PFSK-1 (cell line): ENCODE measurements around the gene KNL1.

ENCODE experiments used
- FOXP2 ChIP-seq: optimal IDR thresholded peaks from 2 replicates; pipeline ENCODE3; 2011; ENCODE audit warnings: borderline replicate concordance, control low read depth, inconsistent platforms; ENCODE audit not compliant: insufficient read depth; ENCODE audit errors: extremely low read length, extremely low read depth
- POLR2AphosphoS5 ChIP-seq: IDR thresholded peaks from 2 replicates; pipeline ENCODE4 v1.6.1; 2012; ENCODE audit warnings: low read depth, mild to moderate bottlenecking, control low read depth, low read length, moderate library complexity
- SIN3A ChIP-seq: IDR thresholded peaks from 2 replicates; pipeline ENCODE4 v1.6.1; 2012; ENCODE audit warnings: mild to moderate bottlenecking, low read length, moderate library complexity, borderline replicate concordance; ENCODE audit not compliant: insufficient read depth
- TAF1 ChIP-seq: IDR thresholded peaks from 2 replicates; pipeline ENCODE4 v1.6.1; 2012; ENCODE audit warnings: low read length, control low read depth, borderline replicate concordance; ENCODE audit not compliant: insufficient read depth
- TF ChIP-seq, protein P1 (sequence below), 2 experiments: IDR thresholded peaks; 2 replicates each; pipeline versions ENCODE4 v1.6.1 to v1.8.0; 2011 to 2012; ENCODE audit warnings: low read depth in 2 of 2, low read length in 2 of 2, control low read depth in 1 of 2, inconsistent platforms in 1 of 2, mild to moderate bottlenecking in 1 of 2, moderate library complexity in 1 of 2; ENCODE audit not compliant: insufficient read depth in 1 of 2

Gene KNL1

DNA sequence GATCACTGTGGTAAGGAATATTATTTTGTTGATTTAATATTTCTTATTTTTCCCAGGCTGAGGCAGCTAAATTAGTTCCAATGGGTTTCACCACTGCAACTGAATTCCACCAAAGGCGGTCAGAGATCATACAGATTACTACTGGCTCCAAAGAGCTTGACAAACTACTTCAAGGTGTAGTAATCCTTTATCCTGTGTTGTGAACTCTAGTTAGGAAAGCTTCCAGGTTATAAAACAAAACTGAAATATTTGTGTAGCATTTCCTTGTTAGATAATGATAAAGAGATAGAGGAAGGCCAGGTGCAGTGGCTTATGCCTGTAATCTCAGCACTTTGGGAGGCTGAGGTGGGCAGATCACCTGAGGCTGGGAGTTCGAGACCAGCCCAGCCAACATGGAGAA, 112.1 kb downstream of the KNL1 start:
- TF ChIP-seq SIN3A (no peak), POLR2AphosphoS5 (no peak), FOXP2 (no peak), TAF1 (no peak)
- TF ChIP-seq, protein P1, sequence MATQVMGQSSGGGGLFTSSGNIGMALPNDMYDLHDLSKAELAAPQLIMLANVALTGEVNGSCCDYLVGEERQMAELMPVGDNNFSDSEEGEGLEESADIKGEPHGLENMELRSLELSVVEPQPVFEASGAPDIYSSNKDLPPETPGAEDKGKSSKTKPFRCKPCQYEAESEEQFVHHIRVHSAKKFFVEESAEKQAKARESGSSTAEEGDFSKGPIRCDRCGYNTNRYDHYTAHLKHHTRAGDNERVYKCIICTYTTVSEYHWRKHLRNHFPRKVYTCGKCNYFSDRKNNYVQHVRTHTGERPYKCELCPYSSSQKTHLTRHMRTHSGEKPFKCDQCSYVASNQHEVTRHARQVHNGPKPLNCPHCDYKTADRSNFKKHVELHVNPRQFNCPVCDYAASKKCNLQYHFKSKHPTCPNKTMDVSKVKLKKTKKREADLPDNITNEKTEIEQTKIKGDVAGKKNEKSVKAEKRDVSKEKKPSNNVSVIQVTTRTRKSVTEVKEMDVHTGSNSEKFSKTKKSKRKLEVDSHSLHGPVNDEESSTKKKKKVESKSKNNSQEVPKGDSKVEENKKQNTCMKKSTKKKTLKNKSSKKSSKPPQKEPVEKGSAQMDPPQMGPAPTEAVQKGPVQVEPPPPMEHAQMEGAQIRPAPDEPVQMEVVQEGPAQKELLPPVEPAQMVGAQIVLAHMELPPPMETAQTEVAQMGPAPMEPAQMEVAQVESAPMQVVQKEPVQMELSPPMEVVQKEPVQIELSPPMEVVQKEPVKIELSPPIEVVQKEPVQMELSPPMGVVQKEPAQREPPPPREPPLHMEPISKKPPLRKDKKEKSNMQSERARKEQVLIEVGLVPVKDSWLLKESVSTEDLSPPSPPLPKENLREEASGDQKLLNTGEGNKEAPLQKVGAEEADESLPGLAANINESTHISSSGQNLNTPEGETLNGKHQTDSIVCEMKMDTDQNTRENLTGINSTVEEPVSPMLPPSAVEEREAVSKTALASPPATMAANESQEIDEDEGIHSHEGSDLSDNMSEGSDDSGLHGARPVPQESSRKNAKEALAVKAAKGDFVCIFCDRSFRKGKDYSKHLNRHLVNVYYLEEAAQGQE (IDR thresholded peaks at IDR 0.05; ENCODE audit: insufficient read depth in 1 of 2, low read depth in 2 of 2, low read length in 2 of 2), result no peak
